ENCODE results near the gene ARHGAP1.
"Not testable (repeated sequence)": the region's sequence is repeated elsewhere in the genome, so short reads cannot be mapped to it uniquely, and the experiment has no call there.

Gene ARHGAP1

DNA sequence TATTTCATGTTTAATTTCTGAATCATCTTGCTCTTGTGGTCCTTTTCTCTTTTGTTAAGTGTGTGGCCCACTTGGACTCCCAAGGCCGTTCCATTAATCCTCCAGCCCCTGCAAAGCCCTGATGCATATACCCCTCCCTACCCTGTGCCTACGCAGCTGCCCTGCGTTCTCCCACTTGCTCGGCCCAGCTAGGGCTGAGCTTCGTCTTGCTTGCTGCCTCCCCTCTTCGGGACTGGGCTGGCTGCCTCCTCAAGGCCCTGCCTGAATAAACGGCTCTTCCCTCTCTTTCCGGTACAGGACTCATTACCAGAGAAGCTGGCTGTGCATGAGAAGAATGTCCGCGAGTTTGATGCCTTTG lies 28.5 kb downstream of the ARHGAP1 start:
- no peak for DNase-seq

DNA sequence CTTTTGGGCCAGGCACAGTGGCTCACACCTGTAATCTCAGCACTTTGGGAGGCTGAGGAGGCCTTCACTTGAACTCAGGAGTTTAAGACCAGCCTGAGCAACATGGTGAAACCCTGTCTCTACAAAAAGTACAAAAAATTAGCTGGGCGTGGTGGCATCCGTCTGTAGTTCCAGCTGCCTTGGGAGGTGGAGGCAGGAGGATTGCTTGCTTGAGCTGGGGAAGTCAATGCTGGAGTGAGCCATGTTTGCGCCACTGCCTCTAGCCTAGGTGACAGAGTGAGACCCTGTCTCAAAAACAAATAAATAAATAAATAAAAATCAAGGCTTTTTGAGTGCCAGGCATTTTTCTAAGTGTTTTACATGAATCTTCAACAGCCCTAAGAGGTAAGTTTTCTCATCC lies 29.9 kb downstream of the ARHGAP1 start:
- not testable (repeated sequence) for DNase-seq

DNA sequence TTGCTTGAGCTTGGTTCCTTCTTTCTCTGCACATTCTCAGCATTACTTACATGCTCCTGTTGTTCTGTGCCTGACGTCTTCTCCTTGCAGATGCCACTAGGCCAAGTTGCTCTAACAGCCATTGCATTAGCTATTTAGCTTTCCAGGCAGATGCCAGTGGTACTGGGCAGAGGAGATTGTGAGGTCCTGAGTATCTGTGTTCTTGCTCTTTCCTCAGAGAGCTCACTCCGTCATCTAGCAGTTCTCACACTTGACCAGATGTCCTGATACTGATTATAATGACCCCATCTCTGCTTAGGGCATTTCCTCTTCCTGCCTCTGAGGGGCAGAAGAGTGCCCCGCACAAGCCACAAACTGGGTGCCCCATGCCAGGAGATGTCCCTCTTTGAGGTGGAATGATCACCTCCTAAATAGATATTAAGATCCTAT lies 30.7 kb downstream of the ARHGAP1 start:
- DNase-seq: no peak

DNA sequence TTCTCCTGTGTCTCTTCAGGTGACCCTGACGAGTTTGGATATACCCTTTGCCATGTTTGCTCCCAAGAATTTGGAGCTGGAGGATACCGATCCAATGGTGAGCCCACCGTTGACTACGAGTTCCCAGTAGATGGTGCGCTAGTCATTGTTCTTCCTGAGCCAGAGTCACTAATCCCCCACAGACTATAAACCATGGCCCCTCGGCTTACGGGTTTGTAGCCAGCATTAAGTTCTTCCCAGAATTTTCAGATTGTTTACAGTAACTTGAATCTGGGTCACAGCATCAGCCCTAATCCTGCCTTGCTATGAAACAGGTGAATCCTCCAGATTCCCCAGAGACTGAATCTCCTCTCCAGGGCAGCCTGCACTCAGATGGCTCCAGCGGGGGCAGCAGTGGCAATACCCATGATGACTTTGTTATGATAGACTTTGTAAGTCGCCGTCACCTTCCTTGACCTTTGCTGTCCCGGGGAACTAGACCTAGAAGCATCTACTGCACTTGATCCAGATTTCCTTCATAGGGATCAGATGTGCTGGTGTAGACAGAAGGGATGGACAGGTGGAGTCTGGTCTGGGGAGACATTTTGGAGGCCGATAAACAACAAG lies 31.8 kb downstream of the ARHGAP1 start:
- no peak for DNase-seq

DNA sequence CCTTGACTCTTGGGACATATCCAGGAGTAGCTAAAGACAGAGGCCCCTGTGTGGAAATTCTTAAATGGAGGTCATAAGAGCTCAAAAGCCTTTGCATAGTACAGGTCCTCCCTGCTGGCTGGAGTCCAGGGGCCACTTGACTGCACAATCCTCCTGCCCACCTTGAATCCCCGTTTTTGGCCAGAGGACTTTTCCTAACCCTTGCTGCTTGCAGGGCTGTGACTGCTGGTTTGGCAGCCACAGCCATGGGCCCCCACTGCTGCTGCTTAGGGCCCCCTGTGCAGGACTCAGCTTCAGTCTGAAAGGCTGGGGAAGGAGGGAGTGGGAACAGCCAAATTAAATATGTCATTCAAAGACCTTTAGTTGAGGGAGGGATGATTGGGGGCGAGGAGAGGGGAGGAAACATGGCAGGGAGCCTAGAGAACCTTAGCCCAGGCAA lies 33.4 kb downstream of the ARHGAP1 start:
- DNase-seq: no peak

DNA sequence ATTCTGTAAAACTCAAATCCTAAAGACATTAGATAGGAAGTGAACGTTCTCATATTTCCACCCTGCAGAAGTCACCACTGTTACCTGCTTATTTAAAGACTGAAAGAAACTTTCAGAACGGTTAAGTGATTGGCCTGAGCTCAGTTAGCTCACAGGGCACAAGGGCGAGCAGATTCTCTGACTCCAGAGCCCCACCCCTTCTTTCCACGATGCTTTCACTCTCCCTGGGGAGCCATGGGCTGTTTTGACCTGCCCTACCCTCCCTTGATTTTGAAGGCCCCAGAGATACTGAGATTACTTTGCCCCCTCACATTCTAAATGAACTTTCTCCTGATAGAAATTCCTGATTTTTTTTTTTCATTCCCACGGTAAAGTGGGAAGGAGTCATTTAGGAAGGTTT lies 33.9 kb downstream of the ARHGAP1 start:
- DNase-seq: no peak

DNA sequence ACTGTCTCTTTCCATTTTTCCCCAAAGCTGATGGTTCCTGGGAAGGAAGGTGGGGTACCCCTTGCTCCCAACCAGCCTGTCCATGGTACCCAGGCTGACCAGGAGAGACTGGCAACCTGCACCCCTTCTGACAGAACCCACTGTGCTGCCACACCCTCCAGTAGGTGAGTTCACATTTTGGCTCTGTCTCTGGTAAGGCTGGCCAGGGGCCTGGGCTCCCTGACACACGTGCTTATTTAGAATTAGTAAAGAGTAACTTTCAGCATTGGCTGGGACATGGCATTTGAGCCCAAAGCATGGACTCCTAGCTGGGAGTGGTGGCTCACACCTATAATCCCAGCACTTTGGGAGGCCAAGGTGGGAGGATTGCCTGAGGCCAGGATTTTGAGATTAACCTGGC lies 35.1 kb downstream of the ARHGAP1 start:
- no peak for DNase-seq

DNA sequence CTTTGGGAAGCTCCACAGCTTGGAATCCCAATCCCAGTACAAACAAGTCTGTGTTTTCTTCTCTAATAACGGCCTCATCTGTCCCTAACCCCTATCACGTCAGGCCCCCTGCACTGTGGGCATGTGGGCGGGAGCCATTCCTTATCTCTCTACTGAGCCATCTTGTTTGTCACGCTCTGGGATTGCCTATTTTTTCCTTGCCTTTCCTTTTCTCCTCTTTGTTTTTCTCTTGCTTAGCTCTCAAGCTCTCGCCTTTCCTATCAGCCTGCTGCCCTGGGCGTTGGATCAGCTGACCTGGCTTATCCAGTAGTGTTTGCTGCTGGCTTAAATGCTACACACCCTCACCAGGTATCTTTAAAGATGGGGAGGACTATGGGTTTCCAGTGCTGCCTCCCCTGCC lies 35.8 kb downstream of the ARHGAP1 start:
- no peak for DNase-seq

DNA sequence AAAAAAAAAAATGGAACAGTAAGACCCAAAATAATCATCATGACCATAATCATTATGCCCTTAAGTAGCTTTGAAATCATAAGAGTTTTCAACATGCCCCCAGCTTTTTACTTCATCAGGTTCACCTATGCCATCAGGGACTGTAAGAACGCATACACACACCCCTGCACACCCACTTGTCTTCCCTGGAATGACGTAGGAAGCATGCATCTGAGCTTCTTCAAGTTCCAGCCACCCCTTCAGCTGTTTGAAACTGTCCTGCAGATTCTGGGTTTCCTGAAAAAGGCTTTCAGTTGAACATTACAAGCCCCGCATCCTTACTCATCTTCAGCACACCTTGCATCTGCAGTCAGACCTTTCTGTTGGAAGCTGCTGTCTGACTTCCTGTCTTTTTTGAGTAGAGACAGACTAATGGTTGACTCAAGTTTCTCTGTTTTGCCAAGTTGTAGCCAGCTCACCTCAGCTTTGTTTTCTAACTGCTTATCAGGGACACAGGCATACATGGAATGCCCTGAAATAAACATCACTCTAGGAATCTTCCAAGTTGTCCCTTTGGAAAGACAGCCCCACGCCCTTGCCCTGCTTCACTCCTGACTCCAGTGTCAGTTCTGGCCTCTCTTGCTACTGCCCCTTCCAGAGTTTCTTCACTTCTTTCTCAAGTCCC lies 37.0 kb downstream of the ARHGAP1 start:
- no peak for DNase-seq

DNA sequence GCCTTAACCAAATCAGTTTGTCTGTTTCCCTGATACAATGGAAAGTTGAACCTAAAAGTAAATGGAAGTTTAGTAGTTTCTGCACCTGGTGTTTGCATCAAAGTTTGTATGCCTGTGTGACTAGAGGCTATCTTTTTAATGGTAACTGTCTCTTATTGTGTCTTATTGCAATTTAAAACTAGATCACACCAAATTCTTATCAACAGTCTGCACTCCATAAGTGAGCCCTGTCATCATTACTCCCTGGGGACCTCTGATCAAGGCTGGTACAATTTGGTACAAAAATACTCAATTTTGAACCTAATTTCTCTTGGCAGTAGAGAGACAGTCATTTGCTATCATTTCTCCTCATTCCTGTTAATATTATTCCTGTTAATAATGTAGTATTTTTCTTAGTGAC lies 38.1 kb downstream of the ARHGAP1 start:
- DNase-seq: no peak

DNA sequence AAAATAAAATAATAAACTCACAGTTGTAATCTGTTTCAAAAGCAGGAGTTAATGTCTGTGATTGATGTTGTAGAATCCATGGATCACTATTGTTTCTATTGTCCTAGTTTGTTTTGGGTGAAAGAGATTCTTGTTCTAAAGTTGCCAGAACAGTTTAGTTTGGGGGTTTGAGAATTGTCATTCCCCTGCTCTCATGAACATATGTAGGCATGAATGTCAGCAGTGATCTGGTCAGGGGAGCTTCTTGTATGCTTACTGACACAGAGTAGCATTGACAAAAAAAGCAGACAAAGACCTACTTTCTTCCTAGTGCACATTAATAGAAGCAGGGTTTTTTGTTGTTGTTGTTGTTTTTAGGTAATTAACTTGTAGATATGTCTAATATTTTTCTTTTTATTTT lies 38.6 kb downstream of the ARHGAP1 start:
- DNase-seq: no peak

DNA sequence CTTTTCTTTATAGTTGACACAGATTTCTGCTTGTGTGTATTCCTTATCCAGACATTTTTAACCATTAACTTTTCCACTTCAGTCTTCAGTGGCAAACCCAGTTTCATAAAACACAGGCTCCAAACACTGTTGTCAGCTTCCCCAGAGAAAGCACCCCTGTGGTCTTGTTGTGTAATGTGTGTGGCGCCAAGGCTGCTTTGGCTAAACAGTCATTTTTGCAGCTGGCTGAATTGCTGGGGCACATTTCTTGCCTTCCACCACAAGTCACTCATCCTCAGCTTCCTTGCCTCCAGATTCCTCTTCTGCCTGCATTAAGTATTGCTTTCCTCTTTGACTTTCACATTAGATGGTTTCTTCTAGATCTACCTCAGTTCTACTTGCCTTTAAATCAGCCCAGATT lies 40.5 kb downstream of the ARHGAP1 start:
- no peak for DNase-seq

DNA sequence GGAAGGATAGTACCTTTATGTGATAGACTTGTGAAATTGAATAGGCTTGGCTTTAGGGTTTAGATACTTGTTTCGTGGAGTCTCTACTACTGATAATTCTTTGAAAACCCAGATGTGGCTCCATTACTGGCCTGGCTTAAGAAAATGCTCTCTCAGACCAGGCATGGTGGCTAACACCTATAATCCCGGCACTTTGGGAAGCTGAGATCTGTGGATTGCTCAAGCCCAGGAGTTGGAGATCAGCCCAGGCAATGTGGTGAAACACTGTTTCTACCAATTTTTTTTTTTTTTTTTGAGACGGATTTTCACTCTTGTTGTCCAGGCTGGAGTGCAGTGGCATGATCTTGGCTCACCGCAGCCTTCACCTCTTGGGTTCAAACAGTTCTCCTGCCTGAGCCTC lies 42.2 kb downstream of the ARHGAP1 start:
- DNase-seq: no peak

DNA sequence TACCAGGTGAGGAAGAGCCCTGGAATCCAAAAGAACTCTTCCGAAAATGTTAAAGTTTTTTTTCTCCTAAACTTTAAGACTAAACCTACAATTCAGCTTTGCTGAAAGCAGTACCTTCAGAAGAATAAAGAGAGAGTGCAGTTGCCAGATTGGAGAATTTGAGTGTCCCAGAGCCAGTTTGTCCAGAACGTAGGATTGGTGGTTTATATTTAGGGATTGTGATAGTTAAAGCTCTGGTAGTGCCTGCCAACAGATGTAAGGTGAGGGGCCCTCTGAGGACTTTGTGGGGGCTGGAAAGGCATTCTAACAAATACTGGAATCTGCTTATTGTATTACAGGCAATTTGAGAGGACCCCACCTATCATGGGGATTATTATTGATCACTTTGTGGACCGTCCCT lies 43.2 kb downstream of the ARHGAP1 start:
- no peak for DNase-seq

DNA sequence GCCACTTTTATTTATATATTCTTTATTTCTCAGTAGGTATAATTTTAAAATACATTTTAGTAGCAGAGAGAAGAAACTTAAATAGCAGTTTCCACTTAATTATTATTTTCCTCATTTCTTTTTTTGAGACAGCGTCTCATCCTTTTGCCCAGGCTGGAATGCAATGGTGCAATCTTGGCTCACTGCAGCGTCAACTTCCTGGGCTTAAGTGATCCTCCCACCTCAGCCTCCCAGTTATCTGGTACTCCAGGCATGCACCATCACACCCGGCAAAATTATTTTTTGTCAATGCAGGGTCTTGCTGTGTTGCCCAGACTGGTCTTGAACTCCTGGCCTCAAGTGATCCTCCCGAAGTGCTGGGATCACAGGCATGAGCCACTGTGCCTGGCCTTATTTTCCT lies 44.8 kb downstream of the ARHGAP1 start:
- no peak for DNase-seq

DNA sequence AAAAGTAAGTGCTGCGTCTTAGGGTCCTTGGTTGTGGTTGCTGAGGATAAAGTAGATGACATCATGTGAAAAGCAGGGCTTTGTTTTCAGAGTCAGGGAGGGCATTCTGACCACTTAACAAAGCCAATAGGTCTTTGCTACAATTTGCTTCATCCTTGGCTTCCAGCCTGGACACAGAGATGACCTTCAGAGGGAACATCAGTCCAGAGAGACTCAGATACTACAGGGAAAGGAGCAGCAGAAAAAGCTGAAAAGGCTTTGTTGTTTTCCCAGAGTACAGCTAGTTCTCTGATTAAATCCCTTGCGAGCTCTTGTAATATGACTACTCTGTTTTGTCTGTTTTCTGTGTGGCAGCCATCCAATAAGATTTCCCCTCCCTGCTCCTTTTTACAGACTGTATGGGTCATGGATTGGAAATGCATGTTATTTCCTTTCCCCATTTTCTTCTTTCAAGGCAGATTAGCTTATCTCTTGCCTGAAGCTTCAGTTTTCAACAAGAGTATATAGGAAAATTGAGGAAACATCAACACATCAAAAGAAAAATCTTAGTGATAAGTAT lies 51.2 kb downstream of the ARHGAP1 start:
- no peak for DNase-seq

DNA sequence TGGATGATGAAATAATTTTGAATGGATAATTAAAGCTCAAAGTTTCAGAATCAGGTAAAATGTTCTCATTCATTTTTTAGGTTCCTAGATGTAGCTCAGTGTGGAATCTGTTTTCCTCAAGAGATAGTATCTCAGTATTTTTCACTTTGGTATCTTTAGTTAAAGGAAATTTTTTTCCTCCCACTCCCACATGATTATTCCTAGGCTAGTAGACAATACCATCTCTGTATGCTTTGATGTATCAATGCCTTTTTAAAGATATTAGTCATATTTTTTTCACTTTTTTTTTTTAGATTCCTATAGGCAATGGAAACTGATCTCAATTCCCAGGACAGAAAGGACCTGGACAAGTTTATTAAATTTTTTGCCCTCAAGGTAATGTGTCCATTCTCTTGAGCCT lies 56.4 kb downstream of the ARHGAP1 start:
- DNase-seq: no peak

DNA sequence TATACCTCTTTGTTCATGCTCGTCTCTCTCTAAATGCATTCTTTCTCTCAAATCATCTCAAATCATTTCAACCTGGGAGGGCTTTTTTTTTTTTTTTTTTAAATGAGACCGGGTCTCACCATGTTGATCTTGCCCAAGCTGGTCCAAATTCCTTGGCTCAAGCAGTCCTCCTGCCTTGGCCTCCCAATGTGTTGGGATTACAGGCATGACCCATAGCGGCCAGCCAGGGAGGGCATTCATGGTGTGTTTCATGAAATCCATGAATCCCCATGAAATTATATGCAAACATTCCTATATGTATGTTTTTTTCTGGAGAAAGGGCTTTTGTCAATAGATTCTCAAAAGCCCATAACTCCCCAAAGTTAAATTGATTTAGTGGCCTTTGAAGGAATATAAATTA lies 56.9 kb downstream of the ARHGAP1 start:
- DNase-seq: no peak

DNA sequence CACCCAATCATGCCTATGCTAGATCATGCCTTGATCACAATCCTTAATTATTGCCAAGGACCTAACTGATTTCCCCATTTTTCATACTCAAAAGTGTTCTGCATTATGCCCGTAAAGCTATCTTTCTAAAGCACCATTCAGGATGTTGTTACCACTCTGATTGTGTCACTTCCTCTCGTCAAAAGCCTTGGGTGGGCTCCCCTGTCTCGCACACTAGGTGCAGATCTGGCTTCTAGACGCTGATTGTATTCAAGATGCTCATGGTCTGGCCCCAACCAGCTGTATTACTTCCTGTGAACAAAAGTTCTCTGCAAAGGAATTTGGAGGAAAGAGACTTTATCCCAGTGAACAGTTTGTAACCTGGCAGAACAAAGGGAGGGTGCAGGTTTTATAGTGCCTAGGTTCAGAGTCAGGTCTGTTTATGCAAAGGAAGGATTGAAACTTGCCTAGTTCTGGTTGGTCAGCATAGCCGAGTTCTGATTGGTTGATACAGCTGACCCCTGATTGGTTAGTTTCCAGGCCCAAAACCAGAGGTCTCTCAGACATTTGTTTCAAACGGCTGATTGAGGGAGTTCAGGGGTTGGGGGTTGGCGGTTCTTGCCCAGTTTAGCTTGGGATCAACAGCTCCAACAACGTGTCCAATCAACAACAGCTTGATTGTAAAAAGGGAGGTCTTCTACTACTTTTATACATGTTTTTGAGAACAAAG lies 57.6 kb downstream of the ARHGAP1 start:
- no peak for DNase-seq

DNA sequence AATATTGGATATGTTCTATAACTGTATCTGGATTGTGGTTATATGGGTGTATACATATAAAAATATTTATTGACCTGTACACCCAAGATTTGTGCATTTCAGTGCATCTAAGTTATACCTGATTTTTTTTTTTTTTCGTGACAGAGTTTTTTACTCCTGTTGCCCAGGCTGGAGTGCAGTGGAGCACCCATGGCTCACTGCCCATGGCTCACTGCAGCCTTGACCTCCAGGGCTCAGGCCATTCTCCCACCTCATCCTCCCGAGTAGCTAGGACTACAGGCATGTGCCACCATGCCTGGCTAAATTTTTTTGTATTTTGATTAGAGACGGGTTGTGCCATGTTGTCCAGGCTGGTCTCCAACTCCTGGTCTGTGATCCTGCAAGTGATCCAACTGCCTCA lies 58.8 kb downstream of the ARHGAP1 start:
- no peak for DNase-seq

DNA sequence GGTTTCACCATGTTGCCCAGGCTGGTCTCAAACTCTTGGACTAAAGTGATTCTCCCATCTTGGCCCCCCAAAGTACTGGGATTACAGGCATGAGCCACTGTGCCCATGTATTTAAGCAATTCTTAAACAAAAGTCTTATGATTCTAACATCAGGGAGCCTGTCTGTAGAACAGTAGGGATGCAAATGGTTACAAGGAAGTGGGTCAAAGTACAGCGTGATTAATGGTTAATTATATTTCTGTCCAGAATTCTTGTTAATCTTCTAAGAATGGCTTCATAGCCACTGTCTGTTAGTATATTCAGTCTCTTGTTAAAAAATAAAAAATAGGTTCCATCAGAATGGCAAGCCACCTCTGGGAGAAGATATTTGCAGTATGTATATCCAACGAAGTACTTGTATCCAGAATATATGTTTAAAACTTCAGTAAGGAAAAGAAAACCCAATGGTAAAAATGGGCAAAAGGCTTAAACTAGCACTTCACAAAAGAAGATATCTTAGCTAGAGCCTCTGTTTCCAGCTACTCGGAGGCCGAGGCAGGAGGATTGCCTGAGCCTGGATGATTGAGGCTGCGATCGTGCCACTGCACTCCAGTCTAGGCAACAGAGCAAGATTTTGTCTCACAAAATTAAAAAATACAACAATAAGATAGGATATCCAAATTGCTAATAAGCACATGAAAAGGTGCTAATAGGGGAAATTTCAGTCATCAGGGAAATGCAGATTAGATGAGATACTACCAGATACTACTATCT lies 60.2 kb downstream of the ARHGAP1 start:
- DNase-seq: no peak

DNA sequence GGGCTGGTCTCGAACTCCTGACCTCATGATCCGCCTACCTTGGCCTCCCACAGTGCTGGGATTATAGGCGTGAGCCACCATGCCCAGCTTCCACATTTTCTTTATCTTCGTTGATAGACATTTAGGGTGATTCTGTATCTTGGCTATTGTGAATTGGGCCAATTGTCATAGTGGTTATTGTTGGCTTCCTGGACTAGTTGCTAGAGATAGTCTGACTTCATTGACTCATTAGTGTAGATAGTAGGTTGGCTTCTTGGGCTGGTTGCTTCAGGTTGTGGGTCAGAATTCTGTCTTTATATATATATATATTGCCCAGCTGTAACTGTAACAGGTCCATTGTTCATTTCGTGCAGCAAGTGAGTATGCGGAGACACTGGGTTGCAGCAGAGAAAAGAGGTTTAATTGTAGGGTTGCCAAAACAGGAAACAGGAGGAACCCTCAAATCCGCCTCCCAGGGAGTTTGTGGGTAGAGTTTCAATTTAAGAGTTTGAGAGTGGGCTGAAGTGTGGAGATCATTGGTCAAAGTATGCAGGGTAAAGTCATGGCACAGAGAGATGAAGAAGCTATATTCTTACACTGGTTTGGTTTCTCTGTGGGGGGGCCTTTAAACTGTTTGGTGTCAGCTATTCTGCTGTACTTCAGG lies 61.1 kb downstream of the ARHGAP1 start:
- no peak for DNase-seq

DNA sequence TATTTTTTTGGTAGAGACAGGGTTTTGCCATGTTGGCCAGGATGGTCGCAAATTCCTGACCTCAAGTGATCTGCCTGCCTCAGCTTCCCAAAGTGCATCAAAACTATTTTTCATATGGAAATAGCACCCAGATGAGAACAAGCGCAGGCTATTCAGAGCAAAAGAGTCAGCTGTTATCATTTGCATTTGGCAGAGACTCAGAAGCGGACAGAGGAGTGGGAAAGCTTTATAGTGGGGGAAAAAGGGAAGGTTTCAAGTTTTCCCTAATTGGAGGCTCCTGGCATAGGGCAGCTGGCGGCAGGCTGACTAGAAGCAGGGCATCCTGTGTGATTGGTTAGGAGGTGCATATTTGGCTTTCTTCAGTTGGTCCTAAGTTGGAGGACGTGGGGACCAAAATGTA lies 62.9 kb downstream of the ARHGAP1 start:
- no peak for DNase-seq

Measured in NCI-H2081 treated with DMSO at 0.1 percent for 48 hours (cell line).